Epithelial cell of proximal tubule (primary cell): Measurements from ENCODE around the gene SGK2. TPM values are rescaled to one million over a fixed set of nuclear protein-coding genes. Genes with fewer than 3 reads are reported as not detected.

Experiments
- DNase-seq: peaks from one replicate; pipeline ENCODE4 v3.0.0-alpha.2; 2011; ENCODE audit warnings: low read depth
- H3K4me3 ChIP-seq: 2 replicates; pipeline ENCODE4 v1.5.1; 2011; ENCODE audit warnings: low read depth, mild to moderate bottlenecking, low read length
- CTCF ChIP-seq: conservative IDR thresholded peaks from 2 replicates; pipeline ENCODE4 v1.5.1; 2012; ENCODE audit warnings: low read depth, mild to moderate bottlenecking, low read length
- total RNA-seq: library from RNA; depleted of rRNA; stranded (reverse); fragments of >200 nt; gene quantifications from 2 replicates; pipeline ENCODE4 v1.2.3, GENCODE V29; 2015

Gene SGK2
- total RNA-seq: 5.9 and 9.8 TPM in 2 replicates

- H3K4me3 ChIP-seq: peak within 1 kb of the TSS; percentile 64
- TF ChIP-seq CTCF: no peak
- peak; percentile 90 for DNase-seq
These were observed at the start of gene SGK2 for GRCh38 chr20:43558412-43559146. Gene SGK2, plus strand, starts transcription at chr20:43559027. Its CDS starts 7,469 bp downstream, at chr20:43566496.

- peak; percentile 12 for DNase-seq
These were observed 46.9 kb upstream of the SGK2 start for GRCh38 chr20:43511879-43512278.

GRCh38 chr20:43513372-43513930 is 45.4 kb upstream of the SGK2 start:
- H3K4me3 ChIP-seq: peak overlapping the region; percentile 57
- DNase-seq: no peak
- no peak for TF ChIP-seq CTCF

More at GRCh38 chr20:43511879-43512278, 46.9 kb upstream of the SGK2 start:
- TF ChIP-seq CTCF: no peak
- no peak overlapping the region for H3K4me3 ChIP-seq

- DNase-seq: peak; percentile 85
- H3K4me3 ChIP-seq: peak overlapping the region; percentile 67
- TF ChIP-seq CTCF: peak; percentile 44
These were observed 44.7 kb upstream of the SGK2 start for GRCh38 chr20:43513931-43514647.

- no peak for DNase-seq
- peak overlapping the region; percentile 67 for H3K4me3 ChIP-seq
- TF ChIP-seq CTCF: no peak
These were observed 44.2 kb upstream of the SGK2 start for GRCh38 chr20:43514648-43514999.

GRCh38 chr20:43515628-43516027 is 43.2 kb upstream of the SGK2 start:
- no peak for TF ChIP-seq CTCF
- DNase-seq: no peak
- H3K4me3 ChIP-seq: peak overlapping the region; percentile 67
